IMR-90 (cell line): ENCODE measurements around the gene WDR45B. TPM values are rescaled to one million over a fixed set of nuclear protein-coding genes. Genes with fewer than 3 reads are reported as not detected.

Source experiments
- ATAC-seq: fragments of 200-7000 bp; cut with Tn5 transposase; 2 replicates; pipeline ENCODE4 v1.9.1; 2020; ENCODE audit warnings: low read depth, mild to moderate bottlenecking, moderate library complexity
- BruUV-seq: library from RNA; stranded (reverse); fragments of 400-500 nt; replicated peaks from 2 replicates; lab custom pipeline; 2021; lab: Mats Ljungman, UMichigan
- CTCF ChIA-PET: fragments of 300-600 bp; formaldehyde crosslinking; extraction: SDS; loops from one replicate; lab custom pipeline; 2021; ENCODE audit warnings: antibody characterized with exemption; lab: Yijun Ruan, JAX
- POLR2A ChIA-PET: fragments of 300-600 bp; sonication (Branson Sonifier 250); formaldehyde crosslinking; loops from one replicate; lab custom pipeline; 2022; ENCODE audit warnings: antibody characterized with exemption; ENCODE audit not compliant: unreplicated experiment; lab: Charles Lee
- DNase-seq: peaks from one replicate; pipeline ENCODE4 v3.0.0; 2013
- H2AFZ ChIP-seq: replicated peaks from 2 replicates; pipeline ENCODE3; 2013; ENCODE audit warnings: low read length, mild to moderate bottlenecking; ENCODE audit not compliant: poor library complexity
- H2AK5ac ChIP-seq: 2 replicates; pipeline ENCODE4 v1.6.1; 2013; ENCODE audit warnings: low read depth, low read length, inconsistent platforms
- H2AK9ac ChIP-seq: replicated peaks from 2 replicates; pipeline ENCODE3; 2013; ENCODE audit warnings: mild to moderate bottlenecking, low read depth, low read length, moderate library complexity; ENCODE audit not compliant: poor library complexity
- H2BK120ac ChIP-seq: 2 replicates; pipeline ENCODE4 v1.6.1; 2013; ENCODE audit warnings: low read depth, low read length, inconsistent platforms
- H2BK15ac ChIP-seq: 3 replicates; pipeline ENCODE4 v1.6.1; 2013; ENCODE audit warnings: low read depth, low read length, inconsistent platforms
- H2BK20ac ChIP-seq: 2 replicates; pipeline ENCODE4 v1.6.1; 2013; ENCODE audit warnings: low read depth, mild to moderate bottlenecking, inconsistent platforms, low read length, moderate library complexity
- H2BK5ac ChIP-seq: 2 replicates; pipeline ENCODE4 v1.6.1; 2013; ENCODE audit warnings: mild to moderate bottlenecking, low read depth, low read length, inconsistent platforms; ENCODE audit not compliant: poor library complexity, severe bottlenecking
- H3K14ac ChIP-seq: replicated peaks from 2 replicates; pipeline ENCODE4 v1.6.1; 2013; ENCODE audit warnings: low read depth, low read length, inconsistent platforms
- H3K18ac ChIP-seq: 2 replicates; pipeline ENCODE4 v1.6.1; 2013; ENCODE audit warnings: low read depth, low read length, control low read depth
- H3K23ac ChIP-seq: 2 replicates; pipeline ENCODE4 v1.6.1; 2013; ENCODE audit warnings: low read depth, low read length, inconsistent platforms
- H3K27ac ChIP-seq: 2 replicates; pipeline ENCODE4 v1.5.1; 2013; ENCODE audit warnings: mild to moderate bottlenecking, control low read depth, low read length; ENCODE audit not compliant: insufficient read depth
- H3K27me3 ChIP-seq: 2 replicates; pipeline ENCODE4 v1.6.1; 2013; ENCODE audit warnings: low read length; ENCODE audit not compliant: control insufficient read depth, insufficient read depth
- H3K36me3 ChIP-seq: 2 replicates; pipeline ENCODE4 v1.6.1; 2013; ENCODE audit warnings: low read length, mixed read lengths; ENCODE audit not compliant: control insufficient read depth, insufficient read depth
- H3K4ac ChIP-seq: 2 replicates; pipeline ENCODE4 v1.6.1; 2013; ENCODE audit warnings: low read depth, low read length, inconsistent platforms
- H3K4me1 ChIP-seq: 2 replicates; pipeline ENCODE4 v1.6.1; 2013; ENCODE audit warnings: low read length, mixed read lengths; ENCODE audit not compliant: control insufficient read depth, insufficient read depth
- H3K4me2 ChIP-seq: 2 replicates; pipeline ENCODE4 v1.6.1; 2013; ENCODE audit warnings: low read depth, mild to moderate bottlenecking, control low read depth, low read length, moderate library complexity
- H3K4me3 ChIP-seq: 2 replicates; pipeline ENCODE4 v1.5.1; 2013; ENCODE audit warnings: low read depth, mild to moderate bottlenecking, control low read depth, low read length, moderate library complexity; ENCODE audit not compliant: insufficient read depth
- H3K56ac ChIP-seq: 2 replicates; pipeline ENCODE4 v1.6.1; 2013; ENCODE audit warnings: low read length, inconsistent platforms; ENCODE audit not compliant: insufficient read depth; ENCODE audit errors: extremely low read depth
- H3K79me1 ChIP-seq, 2 experiments: 2 replicates each; pipeline ENCODE4 v1.6.1; 2013; ENCODE audit warnings: low read length in 2 of 2, inconsistent platforms in 1 of 2, low read depth in 1 of 2
- H3K9ac ChIP-seq: 2 replicates; pipeline ENCODE4 v1.6.1; 2013; ENCODE audit warnings: low read depth, low read length, control low read depth
- H3K9me1 ChIP-seq: 2 replicates; pipeline ENCODE4 v1.6.1; 2013; ENCODE audit warnings: low read length, inconsistent platforms; ENCODE audit not compliant: insufficient read depth
- H3K9me3 ChIP-seq: 2 replicates; pipeline ENCODE4 v1.6.1; 2013; ENCODE audit warnings: low read length; ENCODE audit not compliant: control insufficient read depth, insufficient read depth
- H4K20me1 ChIP-seq: 2 replicates; pipeline ENCODE4 v1.6.1; 2013; ENCODE audit warnings: low read length, inconsistent platforms; ENCODE audit not compliant: insufficient read depth
- H4K5ac ChIP-seq: 2 replicates; pipeline ENCODE4 v1.6.1; 2013; ENCODE audit warnings: mild to moderate bottlenecking, low read depth, low read length, control low read depth
- H4K8ac ChIP-seq, 2 experiments: 2 replicates each; pipeline ENCODE4 v1.6.1; 2013; ENCODE audit warnings: low read depth in 2 of 2, low read length in 2 of 2, control low read depth in 1 of 2, inconsistent platforms in 1 of 2
- H4K91ac ChIP-seq: 2 replicates; pipeline ENCODE4 v1.6.1; 2013; ENCODE audit warnings: low read depth, low read length, inconsistent platforms; ENCODE audit not compliant: insufficient read depth
- BHLHE40 ChIP-seq: fragments of 150-350 bp; IDR thresholded peaks from 2 replicates; pipeline ENCODE4 v1.6.1; 2016; ENCODE audit warnings: mild to moderate bottlenecking, low read depth, low read length
- CEBPB ChIP-seq: IDR thresholded peaks from 2 replicates; pipeline ENCODE4 v1.6.1; 2012; ENCODE audit warnings: low read depth, low read length, improper control_type of control experiment
- WGBS, 2 experiments: methylation state at CpG; one replicate each; pipeline versions ENCODE4 v1.1.5 to v1.1.7; 2013; ENCODE audit warnings: missing lambda C conversion rate in 2 of 2; ENCODE audit not compliant: insufficient read length in 1 of 2; ENCODE audit errors: extremely low coverage in 2 of 2; 5-methylcytosine and 5-hydroxymethylcytosine counted together
- dilution Hi-C: fragments of 300-500 bp; cut with HindIII; formaldehyde crosslinking; loops from one replicate; pipeline ENCODE4 v1.14.3; 2018; ENCODE audit warnings: low sequenced_read_pairs; ENCODE audit not compliant: unreplicated experiment
- in situ Hi-C: fragments of 300-500 bp; cut with MboI; formaldehyde crosslinking; loops from 3 replicates; pipeline ENCODE4 v1.14.3; 2019; ENCODE audit warnings: low sequenced_read_pairs, inconsistent platforms, mixed read lengths
- intact Hi-C: fragments of 100-400 bp; cut with micrococcal nuclease; formaldehyde crosslinking; loops from 2 replicates; pipeline ENCODE4 v1.10.0; 2022
- polyA plus RNA-seq, 3 experiments: library from polyadenylated mRNA; depleted of rRNA; stranded (reverse); fragments of >200 nt; gene quantifications; 2 replicates each; pipeline ENCODE4 v1.2.3, GENCODE V29; 2012; ENCODE audit warnings: low replicate concordance in 1 of 3
- total RNA-seq: library from RNA; depleted of rRNA; stranded (reverse); fragments of >200 nt; gene quantifications from 2 replicates; pipeline ENCODE4 v1.2.3, GENCODE V29; 2012

WDR45B gene
- total and polyA plus RNA-seq, 2 of the 4 experiments (the other 2 are of a cell fraction), result 98.2 to 110 TPM

DNA sequence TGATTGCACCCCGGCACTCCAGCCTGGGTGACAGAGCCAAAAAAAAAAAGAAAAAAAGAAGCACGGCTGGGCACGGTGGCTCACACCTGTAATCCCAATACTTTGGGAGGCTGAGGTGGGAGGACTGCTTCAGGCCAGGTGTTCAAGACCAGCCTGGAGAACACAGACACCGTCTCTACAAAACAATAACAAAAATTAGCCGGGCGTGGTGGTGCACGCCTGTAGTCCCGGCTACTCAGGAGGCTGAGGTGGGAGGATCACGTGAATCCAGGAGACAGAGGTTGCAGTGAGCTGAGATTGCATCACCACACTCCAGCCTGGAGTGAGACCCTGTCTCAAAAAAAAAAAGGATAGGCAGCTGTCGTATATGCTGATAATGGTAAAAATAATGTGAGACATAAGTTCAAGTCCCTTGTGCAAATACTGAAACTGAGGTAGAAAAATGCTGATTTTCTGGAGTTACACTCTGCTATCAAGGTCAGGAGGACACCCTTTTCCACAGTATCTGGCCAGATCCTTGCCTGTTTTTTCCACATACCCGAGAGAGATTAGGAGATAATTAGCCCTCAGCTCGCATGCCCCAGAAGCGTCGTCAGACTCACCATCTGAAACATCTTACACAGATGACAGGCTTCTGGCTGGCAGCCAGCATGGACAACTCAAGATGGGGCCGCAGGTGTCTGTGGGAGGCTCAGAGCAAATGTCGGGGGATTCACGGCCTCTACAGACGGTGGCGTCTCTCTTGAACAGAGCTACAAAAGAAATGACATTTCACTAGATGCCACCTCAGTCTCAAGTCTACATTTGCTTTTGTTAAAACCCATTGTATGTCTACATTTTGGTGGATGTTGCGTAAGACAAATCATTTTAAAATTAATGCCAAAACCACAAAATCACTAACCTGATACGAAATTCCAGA lies 36.8 kb downstream of the WDR45B start:
- H2BK20ac ChIP-seq, result no peak overlapping the region
- H3K27me3 ChIP-seq, result no peaks in the 10 kb centered on the region
- H4K91ac ChIP-seq, result no peak overlapping the region
- no peak overlapping the region for H2AFZ ChIP-seq
- H2AK5ac ChIP-seq, result no peak overlapping the region
- no peak overlapping the region for H2BK15ac ChIP-seq
- 0 out of 2 replicates have a peak overlapping the region, but pooled peaks have one; percentile 11 for H3K4me2 ChIP-seq
- intact Hi-C loops (no loop called here), in situ Hi-C loops (no loop called here), dilution Hi-C loops (no loop called here)
- H4K20me1 ChIP-seq, result no peaks in the 10 kb centered on the region
- H3K18ac ChIP-seq, result no peak overlapping the region
- peaks cover 7 to 13% of the 10 kb centered on the region in 2 experiments; a peak in 3 of 4 replicates for H3K79me1 ChIP-seq
- 30% methylated on average over 2 of the region's 21 CpGs; no CpG with 5 or more reads in 1 of the 2 experiments for WGBS, 2 experiments
- H2AK9ac ChIP-seq, result no peak overlapping the region
- H2BK120ac ChIP-seq, result no peak overlapping the region
- H4K8ac ChIP-seq, result no peak overlapping the region
- no peak overlapping the region for H3K23ac ChIP-seq
- H3K4me1 ChIP-seq, result peaks cover 3% of the 10 kb centered on the region
- TF ChIP-seq BHLHE40 (no peak), CEBPB (peak; percentile 93)
- ChIA-PET CTCF (interaction anchor here (0.5 to 0.6 kb wide), 2 partner anchors 11 to 249 kb away, joined by 3 to 8 read pairs; no protein-coding TSS in a partner anchor), POLR2A (no interaction called here)
- no TSS peak for BruUV-seq
- H3K14ac ChIP-seq, result no peak overlapping the region
- H3K9ac ChIP-seq, result no peak overlapping the region
- no peak overlapping the region for H3K4me3 ChIP-seq
- no peaks in the 10 kb centered on the region for H3K9me3 ChIP-seq
- no peaks in the 10 kb centered on the region for H3K9me1 ChIP-seq
- H3K4ac ChIP-seq, result no peak overlapping the region
- H3K36me3 ChIP-seq, result peaks cover 36% of the 10 kb centered on the region
- 0 out of 2 replicates have a peak overlapping the region, but pooled peaks have one; percentile 14 for H3K27ac ChIP-seq
- ATAC-seq, result peak; percentile 36
- no peak overlapping the region for H3K56ac ChIP-seq
- DNase-seq, result peak; percentile 60
- H2BK5ac ChIP-seq, result no peak overlapping the region
- no peak overlapping the region for H4K5ac ChIP-seq
